ENCODE data around the gene ODF2.

DNA sequence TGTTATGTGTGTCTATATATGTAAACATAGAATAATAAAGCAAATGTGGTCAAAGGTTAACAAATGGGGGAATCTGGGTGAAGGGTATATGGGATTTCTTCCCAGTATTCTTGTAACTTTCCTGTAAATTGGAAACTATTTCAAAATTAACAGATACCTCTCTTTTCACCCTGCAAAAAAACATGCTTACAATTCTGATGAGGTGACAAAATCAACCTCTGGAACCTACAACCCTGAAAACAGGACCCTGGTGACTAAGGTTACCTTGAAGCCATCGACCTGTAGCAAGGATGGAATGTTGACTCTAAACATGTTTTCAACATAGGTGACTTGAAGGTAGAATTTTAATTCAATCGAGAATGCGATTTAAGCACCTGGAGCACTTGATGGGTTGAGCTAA, 90.7 kb downstream of the ODF2 start:
- TF ChIP-seq, protein P1, sequence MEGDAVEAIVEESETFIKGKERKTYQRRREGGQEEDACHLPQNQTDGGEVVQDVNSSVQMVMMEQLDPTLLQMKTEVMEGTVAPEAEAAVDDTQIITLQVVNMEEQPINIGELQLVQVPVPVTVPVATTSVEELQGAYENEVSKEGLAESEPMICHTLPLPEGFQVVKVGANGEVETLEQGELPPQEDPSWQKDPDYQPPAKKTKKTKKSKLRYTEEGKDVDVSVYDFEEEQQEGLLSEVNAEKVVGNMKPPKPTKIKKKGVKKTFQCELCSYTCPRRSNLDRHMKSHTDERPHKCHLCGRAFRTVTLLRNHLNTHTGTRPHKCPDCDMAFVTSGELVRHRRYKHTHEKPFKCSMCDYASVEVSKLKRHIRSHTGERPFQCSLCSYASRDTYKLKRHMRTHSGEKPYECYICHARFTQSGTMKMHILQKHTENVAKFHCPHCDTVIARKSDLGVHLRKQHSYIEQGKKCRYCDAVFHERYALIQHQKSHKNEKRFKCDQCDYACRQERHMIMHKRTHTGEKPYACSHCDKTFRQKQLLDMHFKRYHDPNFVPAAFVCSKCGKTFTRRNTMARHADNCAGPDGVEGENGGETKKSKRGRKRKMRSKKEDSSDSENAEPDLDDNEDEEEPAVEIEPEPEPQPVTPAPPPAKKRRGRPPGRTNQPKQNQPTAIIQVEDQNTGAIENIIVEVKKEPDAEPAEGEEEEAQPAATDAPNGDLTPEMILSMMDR (IDR thresholded peaks at IDR 0.05), result no peak
- TF ChIP-seq, protein P2, sequence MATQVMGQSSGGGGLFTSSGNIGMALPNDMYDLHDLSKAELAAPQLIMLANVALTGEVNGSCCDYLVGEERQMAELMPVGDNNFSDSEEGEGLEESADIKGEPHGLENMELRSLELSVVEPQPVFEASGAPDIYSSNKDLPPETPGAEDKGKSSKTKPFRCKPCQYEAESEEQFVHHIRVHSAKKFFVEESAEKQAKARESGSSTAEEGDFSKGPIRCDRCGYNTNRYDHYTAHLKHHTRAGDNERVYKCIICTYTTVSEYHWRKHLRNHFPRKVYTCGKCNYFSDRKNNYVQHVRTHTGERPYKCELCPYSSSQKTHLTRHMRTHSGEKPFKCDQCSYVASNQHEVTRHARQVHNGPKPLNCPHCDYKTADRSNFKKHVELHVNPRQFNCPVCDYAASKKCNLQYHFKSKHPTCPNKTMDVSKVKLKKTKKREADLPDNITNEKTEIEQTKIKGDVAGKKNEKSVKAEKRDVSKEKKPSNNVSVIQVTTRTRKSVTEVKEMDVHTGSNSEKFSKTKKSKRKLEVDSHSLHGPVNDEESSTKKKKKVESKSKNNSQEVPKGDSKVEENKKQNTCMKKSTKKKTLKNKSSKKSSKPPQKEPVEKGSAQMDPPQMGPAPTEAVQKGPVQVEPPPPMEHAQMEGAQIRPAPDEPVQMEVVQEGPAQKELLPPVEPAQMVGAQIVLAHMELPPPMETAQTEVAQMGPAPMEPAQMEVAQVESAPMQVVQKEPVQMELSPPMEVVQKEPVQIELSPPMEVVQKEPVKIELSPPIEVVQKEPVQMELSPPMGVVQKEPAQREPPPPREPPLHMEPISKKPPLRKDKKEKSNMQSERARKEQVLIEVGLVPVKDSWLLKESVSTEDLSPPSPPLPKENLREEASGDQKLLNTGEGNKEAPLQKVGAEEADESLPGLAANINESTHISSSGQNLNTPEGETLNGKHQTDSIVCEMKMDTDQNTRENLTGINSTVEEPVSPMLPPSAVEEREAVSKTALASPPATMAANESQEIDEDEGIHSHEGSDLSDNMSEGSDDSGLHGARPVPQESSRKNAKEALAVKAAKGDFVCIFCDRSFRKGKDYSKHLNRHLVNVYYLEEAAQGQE (IDR thresholded peaks at IDR 0.05; ENCODE audit: insufficient read depth in 1 of 2, low read depth in 2 of 2, low read length in 1 of 2), result no peak

Measured in Panc1 (cell line).